GM19023 (cell line): ENCODE data around the gene TWF1.
"Not testable (repeated sequence)": the region's sequence is repeated elsewhere in the genome, so short reads cannot be mapped to it uniquely, and the experiment has no call there.

ENCODE experiments used
- ATAC-seq: cut with Tn5 transposase; IDR thresholded peaks from one replicate; pipeline ENCODE4 v1.9.1; 2021; ENCODE audit warnings: mild to moderate bottlenecking, moderate library complexity; ENCODE audit not compliant: unreplicated experiment

Gene TWF1

DNA sequence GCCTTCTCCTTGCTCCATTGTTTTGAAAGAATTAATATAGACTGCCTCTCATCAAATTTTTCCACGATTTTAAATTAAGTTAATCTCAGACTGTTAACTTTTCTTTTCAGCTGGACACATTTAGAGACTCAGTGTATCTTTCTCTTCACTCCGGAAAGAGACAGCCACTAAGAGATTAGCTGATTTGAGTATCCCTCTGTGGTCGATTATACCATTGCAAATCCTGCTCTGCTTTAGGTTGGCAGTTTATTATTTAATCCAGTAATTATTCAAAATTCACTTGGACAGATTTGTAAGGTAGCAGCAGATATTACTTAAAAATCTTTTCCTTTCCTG, 588 bp upstream of the TWF1 start:
- no peak for ATAC-seq

DNA sequence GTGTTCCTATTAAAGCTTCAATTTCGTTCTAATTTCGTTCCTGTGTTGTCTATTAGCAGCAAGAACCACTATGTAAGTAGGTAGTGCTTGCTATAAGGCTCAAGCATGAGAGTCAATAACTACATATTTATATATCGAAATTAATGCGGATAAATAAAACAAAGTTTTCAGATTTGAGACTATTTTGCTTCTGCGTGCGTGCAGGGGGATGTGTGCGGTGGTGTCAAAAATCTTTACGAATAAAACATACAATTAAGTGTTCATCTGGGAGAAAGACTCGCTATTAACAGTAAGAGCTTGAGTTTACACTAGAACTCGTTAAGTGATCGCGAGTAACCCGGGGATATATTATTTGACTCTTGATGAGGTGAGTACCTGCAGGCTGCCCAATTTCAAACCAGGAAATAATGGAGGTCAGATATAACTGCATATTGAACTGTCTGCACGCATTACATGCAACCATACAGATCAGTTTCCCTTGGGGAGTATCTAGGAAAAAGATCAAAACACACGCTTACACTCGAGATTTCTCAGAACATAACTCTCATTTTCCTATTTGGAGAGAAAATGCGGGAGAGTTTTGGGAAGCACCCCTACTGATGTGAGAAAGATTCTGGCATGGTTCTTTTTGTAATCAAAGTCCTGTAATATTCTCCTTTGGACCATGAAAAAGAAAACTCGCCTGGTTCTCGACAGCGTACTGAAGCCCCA, 813 bp downstream of the TWF1 start:
- no peak for ATAC-seq

- ATAC-seq = no peak
These were observed 8.4 kb downstream of the TWF1 start for GRCh38 chr12:43797561-43798217.

DNA sequence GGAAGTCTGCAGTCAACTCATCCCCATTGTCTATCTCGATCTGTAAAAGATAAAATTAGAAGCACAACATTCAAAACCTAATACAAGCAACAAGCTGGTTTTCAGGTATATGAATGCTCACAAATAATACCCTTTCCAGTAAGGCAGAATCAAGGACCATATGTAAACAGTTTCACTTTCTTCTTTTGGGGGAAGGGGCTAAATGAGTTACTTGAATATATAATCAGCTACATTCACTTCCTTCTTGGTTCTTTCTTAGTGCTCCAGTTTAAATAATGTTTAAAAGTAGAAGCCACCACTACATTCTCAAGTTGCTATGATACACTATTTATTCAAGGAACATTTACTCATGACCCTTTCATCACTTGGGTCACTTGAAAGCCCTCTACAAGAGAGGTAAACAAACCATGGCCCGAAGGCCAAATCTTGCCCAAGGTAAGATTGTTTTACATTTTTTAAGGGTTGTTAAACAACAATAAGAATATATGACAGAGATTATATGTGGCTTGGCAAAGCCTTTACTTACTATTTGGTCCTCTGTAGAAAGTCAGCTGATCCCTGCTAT, 10.3 kb downstream of the TWF1 start:
- ATAC-seq = no peak

DNA sequence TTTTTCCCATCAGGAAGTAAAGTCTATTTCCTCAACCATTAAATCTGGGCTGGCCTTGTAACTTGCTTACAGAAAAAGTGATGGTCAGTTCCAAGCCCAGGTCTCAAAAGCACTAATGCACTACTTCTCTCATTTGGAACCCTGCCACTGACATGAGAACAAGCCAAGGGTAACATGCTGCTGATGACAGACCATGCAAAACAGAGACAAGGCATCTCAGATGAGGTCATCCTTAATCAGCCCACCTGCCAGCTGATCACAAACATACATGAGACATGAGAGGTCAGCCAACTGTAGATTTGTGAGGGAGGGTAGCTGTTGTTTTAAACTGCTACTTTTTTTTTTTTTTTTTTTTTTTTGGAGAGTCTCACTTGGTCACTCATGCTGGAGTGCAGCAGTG, 16.2 kb downstream of the TWF1 start:
- ATAC-seq = no peak

- ATAC-seq = no peak
These were observed 19.0 kb downstream of the TWF1 start for GRCh38 chr12:43786899-43787693.

DNA sequence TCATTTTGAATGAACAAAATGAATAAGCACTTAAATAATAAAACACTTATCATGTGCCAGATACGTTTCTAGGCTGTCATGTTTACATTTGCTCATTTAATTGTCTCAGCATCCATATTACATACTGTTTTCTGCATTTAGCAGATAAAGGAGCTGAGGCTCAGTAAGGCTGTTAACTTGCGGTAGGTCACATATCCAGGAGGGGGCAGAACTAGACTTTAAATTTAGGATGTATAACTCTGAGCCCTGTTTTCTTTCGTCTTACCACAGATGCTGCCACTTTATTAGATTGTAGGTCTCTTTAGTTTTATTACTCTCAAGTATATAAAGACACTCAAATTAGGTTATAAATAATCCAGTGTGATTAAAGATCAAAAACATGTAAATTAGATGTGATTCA, 29.6 kb downstream of the TWF1 start:
- ATAC-seq = no peak

DNA sequence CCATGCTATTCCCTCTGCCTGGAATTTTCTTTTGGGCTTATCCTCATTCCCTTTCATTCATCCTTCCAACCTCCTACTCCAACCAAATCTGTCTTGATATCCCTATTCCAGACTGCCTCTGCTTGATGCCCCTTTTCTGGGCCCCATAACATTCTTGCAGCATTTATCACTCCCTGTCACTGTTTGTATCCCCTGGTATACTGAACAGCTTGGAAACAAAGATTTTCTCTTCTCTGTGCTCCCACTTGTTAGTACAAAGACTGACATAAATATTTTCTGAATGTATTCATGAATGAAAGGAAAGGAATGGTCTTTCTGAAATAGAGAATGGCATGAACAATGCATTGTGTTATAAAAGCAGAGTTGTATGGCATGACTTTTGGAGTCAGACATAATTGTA, 39.8 kb downstream of the TWF1 start:
- no peak for ATAC-seq

DNA sequence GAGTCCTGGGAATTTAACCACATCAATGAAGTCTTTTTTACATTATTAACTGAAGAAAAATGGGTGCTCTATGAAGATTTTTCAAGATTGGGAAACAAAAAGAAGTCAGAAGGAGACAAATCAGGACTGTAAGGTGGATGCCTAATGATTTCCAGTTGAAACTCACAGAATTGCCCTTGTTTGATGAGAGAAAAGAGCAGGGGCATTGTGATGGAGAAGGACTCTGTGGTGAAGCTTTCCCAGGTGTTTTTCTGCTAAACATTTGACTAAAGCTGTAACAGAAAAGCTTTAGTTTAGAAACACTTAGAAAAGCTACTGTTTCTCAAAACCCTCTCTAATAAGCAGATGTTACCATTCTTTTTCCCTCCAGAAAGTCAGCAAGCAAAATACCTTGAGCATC, 41.6 kb downstream of the TWF1 start:
- ATAC-seq = no peak

DNA sequence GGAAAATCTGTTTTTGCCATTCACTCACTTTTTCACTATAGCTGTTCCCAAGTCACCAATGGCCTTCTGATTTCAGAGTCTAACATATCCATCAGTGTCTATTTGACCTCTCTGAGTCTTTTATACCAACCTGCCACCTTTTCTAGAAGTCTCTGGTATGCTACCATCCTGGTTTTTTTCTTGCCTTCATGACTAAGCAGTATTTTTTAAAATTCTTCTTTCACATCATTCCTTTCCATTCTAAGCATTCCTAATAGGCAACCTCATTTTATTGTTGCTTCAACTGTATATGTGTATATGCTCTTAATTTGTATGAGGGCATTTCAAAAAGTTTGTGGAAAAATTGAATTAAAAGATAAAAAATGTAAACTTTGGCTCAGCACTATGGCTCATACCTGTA, 42.3 kb downstream of the TWF1 start:
- ATAC-seq = no peak

- ATAC-seq = no peak
These were observed 43.5 kb downstream of the TWF1 start for GRCh38 chr12:43762596-43762995.

DNA sequence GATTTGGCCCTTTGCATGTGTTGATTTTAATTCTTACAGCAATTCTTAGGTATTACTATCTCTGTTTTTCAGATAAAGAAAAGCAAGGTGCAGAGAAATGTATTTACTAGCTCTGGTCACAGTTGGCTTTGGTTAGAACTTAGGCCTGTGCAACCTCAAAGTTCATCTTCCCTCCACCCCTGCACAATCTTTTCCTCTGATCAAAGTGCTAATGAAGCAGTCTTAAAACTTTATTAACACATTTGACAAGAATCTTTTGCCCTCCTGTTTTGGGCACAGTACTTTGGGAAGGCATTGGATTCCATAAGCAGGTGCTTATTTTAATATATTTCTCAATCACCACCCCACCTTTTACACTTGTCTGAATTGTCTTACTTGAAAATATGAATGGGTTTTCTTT, 44.6 kb downstream of the TWF1 start:
- no peak for ATAC-seq

- no peak for ATAC-seq
These were observed 45.7 kb downstream of the TWF1 start for GRCh38 chr12:43760396-43760795.

- ATAC-seq = peak; percentile 95
These were observed 47.2 kb downstream of the TWF1 start, which contains the start of the genes IRAK4 and PUS7L for GRCh38 chr12:43758728-43759563. TSS of gene IRAK4 (plus strand) at chr12:43758951. CDS start at chr12:43768112, 9,161 bp downstream. TSS of gene PUS7L (minus strand) at chr12:43758790. CDS start at chr12:43755245, 3,545 bp downstream.

GRCh38 chr12:43758247-43758727, 47.8 kb downstream of the TWF1 start:
- peak; percentile 11 for ATAC-seq

GRCh38 chr12:43754015-43754414, 52.1 kb downstream of the TWF1 start:
- no peak for ATAC-seq

DNA sequence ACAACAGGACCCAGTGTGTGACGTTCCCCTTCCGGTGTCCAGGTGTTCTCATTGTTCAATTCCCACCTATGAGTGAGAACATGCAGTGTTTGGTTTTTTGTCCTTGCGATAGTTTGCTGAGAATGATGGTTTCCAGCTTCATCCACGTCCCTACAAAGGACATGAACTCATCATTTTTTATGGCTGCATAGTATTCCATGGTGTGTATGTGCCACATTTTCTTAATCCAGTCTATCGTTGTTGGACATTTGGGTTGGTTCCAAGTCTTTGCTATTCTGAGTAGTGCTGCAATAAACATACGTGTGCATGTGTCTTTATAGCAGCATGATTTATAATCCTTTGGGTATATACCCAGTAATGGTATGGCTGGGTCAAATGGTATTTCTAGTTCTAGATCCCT, 54.8 kb downstream of the TWF1 start:
- ATAC-seq = not testable (repeated sequence)

- ATAC-seq = no peak
These were observed 55.3 kb downstream of the TWF1 start for GRCh38 chr12:43750814-43751213.

DNA sequence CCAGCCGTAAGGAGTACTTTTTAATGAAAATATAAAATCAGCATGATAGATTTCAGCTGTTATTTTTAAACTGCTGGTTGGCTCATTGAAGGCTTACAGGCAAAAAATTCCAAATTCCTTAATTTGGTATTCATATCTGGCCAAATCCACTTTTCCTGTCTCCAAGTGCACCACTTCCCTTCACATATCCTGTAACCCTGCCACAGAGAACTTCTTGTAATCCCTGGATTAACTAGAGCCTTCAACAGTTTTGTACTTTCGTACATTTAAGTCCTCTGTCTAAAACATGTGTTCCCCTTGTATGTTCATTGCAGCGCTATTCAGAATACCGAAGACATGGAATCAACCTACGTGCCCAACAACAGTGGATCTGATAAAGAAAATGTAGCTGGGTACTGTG, 57.1 kb downstream of the TWF1 start:
- no peak for ATAC-seq

DNA sequence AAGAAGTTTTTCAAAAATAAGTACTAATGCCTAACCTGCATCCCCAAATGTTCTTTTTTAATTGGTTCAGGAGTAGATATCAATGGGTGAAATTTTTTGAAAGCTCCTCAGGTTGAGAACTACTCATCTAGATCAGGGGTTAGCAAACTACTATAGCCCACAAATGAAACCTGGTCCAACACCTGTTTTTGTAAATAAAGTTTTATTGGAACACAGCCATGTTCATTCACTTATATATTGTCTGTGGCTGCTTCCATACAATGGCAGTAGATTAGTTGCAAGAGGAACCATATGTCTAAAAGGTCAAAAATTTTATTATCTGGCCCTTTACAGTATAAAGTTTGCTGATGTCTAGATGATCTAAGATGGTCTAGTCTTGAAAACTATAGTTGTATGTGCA, 61.3 kb downstream of the TWF1 start:
- ATAC-seq = no peak
